HEK293 (cell line): Measurements from ENCODE around the gene MLLT10.

Source experiments
- EGR2 ChIP-seq: fragments of 450-650 bp; formaldehyde crosslinking; IDR thresholded peaks from 2 replicates; pipeline ENCODE4 v1.5.1; 2016; ENCODE audit warnings: low read depth, missing biosample characterization, missing genetic modification characterization
- FEZF1 ChIP-seq: fragments of 450-650 bp; formaldehyde crosslinking; IDR thresholded peaks from 2 replicates; pipeline ENCODE4 v1.5.1; 2016; ENCODE audit warnings: missing biosample characterization, missing genetic modification characterization
- GLI2 ChIP-seq: fragments of 450-650 bp; formaldehyde crosslinking; IDR thresholded peaks from 2 replicates; pipeline ENCODE4; 2017; ENCODE audit warnings: missing biosample characterization, missing genetic modification characterization, low read depth, borderline replicate concordance
- GLIS2 ChIP-seq: fragments of 450-650 bp; formaldehyde crosslinking; IDR thresholded peaks from 2 replicates; pipeline ENCODE4 v1.5.1; 2016; ENCODE audit warnings: missing biosample characterization, missing genetic modification characterization
- HOXA7 ChIP-seq: sonication (generic); formaldehyde crosslinking; IDR thresholded peaks from 2 replicates; pipeline ENCODE4 v1.8.1; 2022; ENCODE audit warnings: missing genetic modification reagents, borderline replicate concordance
- IKZF3 ChIP-seq: fragments of 450-650 bp; IDR thresholded peaks from 2 replicates; pipeline ENCODE4 v1.5.0; 2018; ENCODE audit warnings: missing biosample characterization, mild to moderate bottlenecking, missing genetic modification characterization, moderate library complexity
- KLF1 ChIP-seq: fragments of 450-650 bp; formaldehyde crosslinking; IDR thresholded peaks from 2 replicates; pipeline ENCODE4 v1.5.1; 2016; ENCODE audit warnings: missing biosample characterization, missing genetic modification characterization
- OVOL3 ChIP-seq: fragments of 450-650 bp; formaldehyde crosslinking; IDR thresholded peaks from 2 replicates; pipeline ENCODE4 v1.5.1; 2016; ENCODE audit warnings: missing biosample characterization, missing genetic modification characterization
- REST ChIP-seq: fragments of 450-650 bp; formaldehyde crosslinking; IDR thresholded peaks from 2 replicates; pipeline ENCODE4 v1.5.1; 2016; ENCODE audit warnings: missing biosample characterization, missing genetic modification characterization
- SCRT1 ChIP-seq: fragments of 450-650 bp; formaldehyde crosslinking; IDR thresholded peaks from 2 replicates; pipeline ENCODE4 v1.5.1; 2016; ENCODE audit warnings: missing biosample characterization, missing genetic modification characterization, borderline replicate concordance
- SP3 ChIP-seq: fragments of 450-650 bp; formaldehyde crosslinking; IDR thresholded peaks from 2 replicates; pipeline ENCODE4 v1.5.1; 2016; ENCODE audit warnings: missing biosample characterization, missing genetic modification characterization
- ZEB2 ChIP-seq: fragments of 450-650 bp; formaldehyde crosslinking; IDR thresholded peaks from 2 replicates; pipeline ENCODE4 v1.5.1; 2016; ENCODE audit warnings: missing biosample characterization, missing genetic modification characterization
- ZNF138 ChIP-seq: fragments of 450-650 bp; formaldehyde crosslinking; IDR thresholded peaks from 2 replicates; pipeline ENCODE4 v1.5.1; 2016; ENCODE audit warnings: missing biosample characterization, missing genetic modification characterization, borderline replicate concordance
- ZNF16 ChIP-seq: fragments of 450-650 bp; formaldehyde crosslinking; IDR thresholded peaks from 2 replicates; pipeline ENCODE4 v1.5.1; 2016; ENCODE audit warnings: low read depth, missing biosample characterization, missing genetic modification characterization
- ZNF174 ChIP-seq: fragments of 450-650 bp; formaldehyde crosslinking; IDR thresholded peaks from 2 replicates; pipeline ENCODE4 v1.5.0; 2017; ENCODE audit warnings: missing biosample characterization, mild to moderate bottlenecking, missing genetic modification characterization
- ZNF2 ChIP-seq: fragments of 450-650 bp; formaldehyde crosslinking; IDR thresholded peaks from 2 replicates; pipeline ENCODE4 v1.5.1; 2016; ENCODE audit warnings: missing biosample characterization, missing genetic modification characterization
- ZNF324 ChIP-seq: fragments of 450-650 bp; formaldehyde crosslinking; IDR thresholded peaks from 2 replicates; pipeline ENCODE4 v1.5.1; 2016; ENCODE audit warnings: missing biosample characterization, missing genetic modification characterization
- ZNF473 ChIP-seq: fragments of 450-650 bp; formaldehyde crosslinking; IDR thresholded peaks from 2 replicates; pipeline ENCODE4 v1.5.1; 2017; ENCODE audit warnings: missing biosample characterization, missing genetic modification characterization
- ZNF513 ChIP-seq: fragments of 450-650 bp; IDR thresholded peaks from 2 replicates; pipeline ENCODE4 v1.5.1; 2018; ENCODE audit warnings: missing biosample characterization, missing genetic modification characterization
- ZNF629 ChIP-seq: fragments of 450-650 bp; formaldehyde crosslinking; IDR thresholded peaks from 2 replicates; pipeline ENCODE4 v1.5.1; 2017; ENCODE audit warnings: missing biosample characterization, missing genetic modification characterization
- ZNF785 ChIP-seq: fragments of 450-650 bp; formaldehyde crosslinking; IDR thresholded peaks from 2 replicates; pipeline ENCODE4 v1.5.1; 2016; ENCODE audit warnings: missing biosample characterization, missing genetic modification characterization
- ZSCAN30 ChIP-seq: fragments of 450-650 bp; IDR thresholded peaks from 2 replicates; pipeline ENCODE4 v1.5.1; 2018; ENCODE audit warnings: missing biosample characterization, mild to moderate bottlenecking, missing genetic modification characterization, moderate library complexity
- TF ChIP-seq, protein P1 (sequence below): fragments of 450-650 bp; formaldehyde crosslinking; IDR thresholded peaks from 2 replicates; pipeline ENCODE4 v1.5.1; 2016; ENCODE audit warnings: missing biosample characterization, missing genetic modification characterization
- TF ChIP-seq, protein P2 (sequence below): fragments of 450-650 bp; formaldehyde crosslinking; IDR thresholded peaks from 2 replicates; pipeline ENCODE4 v1.5.1; 2016; ENCODE audit warnings: missing biosample characterization, missing genetic modification characterization
- TF ChIP-seq, protein P3 (sequence below): fragments of 450-650 bp; formaldehyde crosslinking; IDR thresholded peaks from 2 replicates; pipeline ENCODE4 v1.5.1; 2017; ENCODE audit warnings: missing biosample characterization, missing genetic modification characterization
- TF ChIP-seq, protein P4 (sequence below): fragments of 450-650 bp; IDR thresholded peaks from 2 replicates; pipeline ENCODE4 v1.5.1; 2018; ENCODE audit warnings: missing biosample characterization, mild to moderate bottlenecking, missing genetic modification characterization
- TF ChIP-seq, protein P5 (sequence below): fragments of 450-650 bp; formaldehyde crosslinking; IDR thresholded peaks from 2 replicates; pipeline ENCODE4; 2016; ENCODE audit warnings: missing biosample characterization, missing genetic modification characterization
- TF ChIP-seq, protein P6 (sequence below): fragments of 450-650 bp; formaldehyde crosslinking; IDR thresholded peaks from 2 replicates; pipeline ENCODE4 v1.5.1; 2016; ENCODE audit warnings: missing biosample characterization, missing genetic modification characterization

The MLLT10 gene

GRCh38 chr10:21720090-21720489 is 186.1 kb downstream of the MLLT10 start (continued):
- TF ChIP-seq ZNF629 (no peak), ZNF473 (no peak), IKZF3 (tag by site-specific recombination) (peak; percentile 57; the same call in 1 of the 2 replicates), ZNF2 (tag by site-specific recombination) (no peak), GLIS2 (no peak), KLF1 (tag by site-specific recombination) (no peak), SP3 (no peak), HOXA7 (no peak), EGR2 (no peak), ZNF138 (no peak), REST (tag by site-specific recombination) (no peak), ZEB2 (tag by site-specific recombination) (no peak), ZNF513 (no peak), ZNF174 (no peak), OVOL3 (tag by site-specific recombination) (no peak), FEZF1 (tag by site-specific recombination) (no peak), SCRT1 (no peak), ZNF785 (tag by site-specific recombination) (no peak), GLI2 (tag by site-specific recombination) (no peak), ZNF16 (tag by site-specific recombination) (no peak), ZNF324 (tag by site-specific recombination) (no peak), ZSCAN30 (tag by site-specific recombination) (no peak)
- TF ChIP-seq, protein P1, sequence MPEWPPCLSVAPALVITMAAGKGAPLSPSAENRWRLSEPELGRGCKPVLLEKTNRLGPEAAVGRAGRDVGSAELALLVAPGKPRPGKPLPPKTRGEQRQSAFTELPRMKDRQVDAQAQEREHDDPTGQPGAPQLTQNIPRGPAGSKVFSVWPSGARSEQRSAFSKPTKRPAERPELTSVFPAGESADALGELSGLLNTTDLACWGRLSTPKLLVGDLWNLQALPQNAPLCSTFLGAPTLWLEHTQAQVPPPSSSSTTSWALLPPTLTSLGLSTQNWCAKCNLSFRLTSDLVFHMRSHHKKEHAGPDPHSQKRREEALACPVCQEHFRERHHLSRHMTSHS (tag by site-specific recombination), result no peak
- TF ChIP-seq, protein P2, sequence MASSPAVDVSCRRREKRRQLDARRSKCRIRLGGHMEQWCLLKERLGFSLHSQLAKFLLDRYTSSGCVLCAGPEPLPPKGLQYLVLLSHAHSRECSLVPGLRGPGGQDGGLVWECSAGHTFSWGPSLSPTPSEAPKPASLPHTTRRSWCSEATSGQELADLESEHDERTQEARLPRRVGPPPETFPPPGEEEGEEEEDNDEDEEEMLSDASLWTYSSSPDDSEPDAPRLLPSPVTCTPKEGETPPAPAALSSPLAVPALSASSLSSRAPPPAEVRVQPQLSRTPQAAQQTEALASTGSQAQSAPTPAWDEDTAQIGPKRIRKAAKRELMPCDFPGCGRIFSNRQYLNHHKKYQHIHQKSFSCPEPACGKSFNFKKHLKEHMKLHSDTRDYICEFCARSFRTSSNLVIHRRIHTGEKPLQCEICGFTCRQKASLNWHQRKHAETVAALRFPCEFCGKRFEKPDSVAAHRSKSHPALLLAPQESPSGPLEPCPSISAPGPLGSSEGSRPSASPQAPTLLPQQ (tag by site-specific recombination), result peak; percentile 36; the same call in 1 of the 2 replicates
- TF ChIP-seq, protein P3, sequence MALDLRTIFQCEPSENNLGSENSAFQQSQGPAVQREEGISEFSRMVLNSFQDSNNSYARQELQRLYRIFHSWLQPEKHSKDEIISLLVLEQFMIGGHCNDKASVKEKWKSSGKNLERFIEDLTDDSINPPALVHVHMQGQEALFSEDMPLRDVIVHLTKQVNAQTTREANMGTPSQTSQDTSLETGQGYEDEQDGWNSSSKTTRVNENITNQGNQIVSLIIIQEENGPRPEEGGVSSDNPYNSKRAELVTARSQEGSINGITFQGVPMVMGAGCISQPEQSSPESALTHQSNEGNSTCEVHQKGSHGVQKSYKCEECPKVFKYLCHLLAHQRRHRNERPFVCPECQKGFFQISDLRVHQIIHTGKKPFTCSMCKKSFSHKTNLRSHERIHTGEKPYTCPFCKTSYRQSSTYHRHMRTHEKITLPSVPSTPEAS (tag by site-specific recombination), result no peak
- TF ChIP-seq, protein P4, sequence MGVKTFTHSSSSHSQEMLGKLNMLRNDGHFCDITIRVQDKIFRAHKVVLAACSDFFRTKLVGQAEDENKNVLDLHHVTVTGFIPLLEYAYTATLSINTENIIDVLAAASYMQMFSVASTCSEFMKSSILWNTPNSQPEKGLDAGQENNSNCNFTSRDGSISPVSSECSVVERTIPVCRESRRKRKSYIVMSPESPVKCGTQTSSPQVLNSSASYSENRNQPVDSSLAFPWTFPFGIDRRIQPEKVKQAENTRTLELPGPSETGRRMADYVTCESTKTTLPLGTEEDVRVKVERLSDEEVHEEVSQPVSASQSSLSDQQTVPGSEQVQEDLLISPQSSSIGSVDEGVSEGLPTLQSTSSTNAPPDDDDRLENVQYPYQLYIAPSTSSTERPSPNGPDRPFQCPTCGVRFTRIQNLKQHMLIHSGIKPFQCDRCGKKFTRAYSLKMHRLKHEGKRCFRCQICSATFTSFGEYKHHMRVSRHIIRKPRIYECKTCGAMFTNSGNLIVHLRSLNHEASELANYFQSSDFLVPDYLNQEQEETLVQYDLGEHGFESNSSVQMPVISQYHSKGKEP (tag by site-specific recombination), result 0 out of 2 replicates have a peak, but pooled peaks have one; percentile 22
- TF ChIP-seq, protein P5, sequence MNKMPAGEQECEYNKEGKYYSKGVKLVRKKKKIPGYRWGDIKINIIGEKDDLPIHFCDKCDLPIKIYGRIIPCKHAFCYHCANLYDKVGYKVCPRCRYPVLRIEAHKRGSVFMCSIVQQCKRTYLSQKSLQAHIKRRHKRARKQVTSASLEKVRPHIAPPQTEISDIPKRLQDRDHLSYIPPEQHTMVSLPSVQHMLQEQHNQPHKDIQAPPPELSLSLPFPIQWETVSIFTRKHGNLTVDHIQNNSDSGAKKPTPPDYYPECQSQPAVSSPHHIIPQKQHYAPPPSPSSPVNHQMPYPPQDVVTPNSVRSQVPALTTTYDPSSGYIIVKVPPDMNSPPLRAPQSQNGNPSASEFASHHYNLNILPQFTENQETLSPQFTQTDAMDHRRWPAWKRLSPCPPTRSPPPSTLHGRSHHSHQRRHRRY, result no peak
- TF ChIP-seq, protein P6, sequence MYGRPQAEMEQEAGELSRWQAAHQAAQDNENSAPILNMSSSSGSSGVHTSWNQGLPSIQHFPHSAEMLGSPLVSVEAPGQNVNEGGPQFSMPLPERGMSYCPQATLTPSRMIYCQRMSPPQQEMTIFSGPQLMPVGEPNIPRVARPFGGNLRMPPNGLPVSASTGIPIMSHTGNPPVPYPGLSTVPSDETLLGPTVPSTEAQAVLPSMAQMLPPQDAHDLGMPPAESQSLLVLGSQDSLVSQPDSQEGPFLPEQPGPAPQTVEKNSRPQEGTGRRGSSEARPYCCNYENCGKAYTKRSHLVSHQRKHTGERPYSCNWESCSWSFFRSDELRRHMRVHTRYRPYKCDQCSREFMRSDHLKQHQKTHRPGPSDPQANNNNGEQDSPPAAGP (tag by site-specific recombination), result no peak
